ENCODE results near the gene EHBP1L1. TPM values are rescaled to one million over a fixed set of nuclear protein-coding genes. Genes with fewer than 3 reads are reported as not detected.

EHBP1L1 gene
- total RNA-seq, 1 donor from 2014 or later: 4.7 TPM

GRCh38 chr11:65552388-65552951 is 23.4 kb upstream of the EHBP1L1 start:
- DNase-seq (ENCODE audit: low spot score): no peak
- H3K27ac ChIP-seq: no peak overlapping the region
- no peak overlapping the region for H3K9ac ChIP-seq
- Mint-ChIP-seq H3K9me3 (no peaks in the 10 kb centered on the region), H3K4me3 (peak overlapping the region; percentile 59), H3K4me1 (peaks cover 53% of the 10 kb centered on the region), H3K27ac (peak overlapping the region; percentile 35), H3K36me3 (peaks cover 9% of the 10 kb centered on the region), H3K27me3 (ENCODE audit: insufficient read depth, low read depth) (peaks cover 37% of the 10 kb centered on the region)
- no peak overlapping the region for H3K4me2 ChIP-seq
- H3K4me1 ChIP-seq: peaks cover 22% of the 10 kb centered on the region
- H2AFZ ChIP-seq (replicated peaks): no peak overlapping the region
- no peak overlapping the region for H3K4me3 ChIP-seq
- H3F3A ChIP-seq (ENCODE audit: low read depth): peaks cover 36% of the 10 kb centered on the region
- H3K36me3 ChIP-seq: no peaks in the 10 kb centered on the region
- H3K9me3 ChIP-seq (ENCODE audit: low read depth): no peaks in the 10 kb centered on the region
- H4K20me1 ChIP-seq (ENCODE audit: low read depth): peaks cover 28% of the 10 kb centered on the region
- TF ChIP-seq EZH2 (IDR thresholded peaks at IDR 0.05) (no peak), EZH2phosphoT487 (IDR thresholded peaks at IDR 0.05) (no peak), CTCF (IDR thresholded peaks at IDR 0.05) (no peak)
- H3K27me3 ChIP-seq: peaks cover 98% of the 10 kb centered on the region
- H3K79me2 ChIP-seq (ENCODE audit: low read depth): no peaks in the 10 kb centered on the region

GRCh38 chr11:65553301-65554001 is 22.4 kb upstream of the EHBP1L1 start:
- Histone ChIP-seq H3K36me3 (no peaks in the 10 kb centered on the region), H3K4me3 (peak overlapping the region; percentile 40), H2AFZ (replicated peaks) (no peak overlapping the region), H3K27me3 (peaks cover 97% of the 10 kb centered on the region), H3K4me2 (peak overlapping the region; percentile 77), H3K79me2 (ENCODE audit: low read depth) (no peaks in the 10 kb centered on the region), H4K20me1 (ENCODE audit: low read depth) (peaks cover 20% of the 10 kb centered on the region), H3F3A (ENCODE audit: low read depth) (peaks cover 37% of the 10 kb centered on the region), H3K9ac (no peak overlapping the region), H3K4me1 (peaks cover 22% of the 10 kb centered on the region), H3K9me3 (ENCODE audit: low read depth) (no peaks in the 10 kb centered on the region), H3K27ac (no peak overlapping the region)
- Mint-ChIP-seq H3K27ac (no peak overlapping the region), H3K4me1 (peaks cover 48% of the 10 kb centered on the region), H3K27me3 (ENCODE audit: insufficient read depth, low read depth) (peaks cover 31% of the 10 kb centered on the region), H3K9me3 (no peaks in the 10 kb centered on the region), H3K4me3 (no peak overlapping the region), H3K36me3 (peaks cover 6% of the 10 kb centered on the region)
- DNase-seq (ENCODE audit: low spot score): peak; percentile 63
- TF ChIP-seq EZH2phosphoT487 (IDR thresholded peaks at IDR 0.05) (no peak), CTCF (IDR thresholded peaks at IDR 0.05) (no peak), EZH2 (IDR thresholded peaks at IDR 0.05) (no peak)

GRCh38 chr11:65554057-65554818 is 21.6 kb upstream of the EHBP1L1 start:
- no peak for DNase-seq (ENCODE audit: low spot score)
- H3K36me3 ChIP-seq: no peaks in the 10 kb centered on the region
- no peak overlapping the region for H3K9ac ChIP-seq
- peaks cover 96% of the 10 kb centered on the region for H3K27me3 ChIP-seq
- peaks cover 6% of the 10 kb centered on the region for H3K36me3 Mint-ChIP-seq
- H4K20me1 ChIP-seq (ENCODE audit: low read depth): peaks cover 17% of the 10 kb centered on the region
- H3K27me3 Mint-ChIP-seq (ENCODE audit: insufficient read depth, low read depth): peaks cover 27% of the 10 kb centered on the region
- peak overlapping the region; percentile 40 for H3K4me3 ChIP-seq
- TF ChIP-seq EZH2 (IDR thresholded peaks at IDR 0.05): peak; percentile 25
- no peak for TF ChIP-seq CTCF (IDR thresholded peaks at IDR 0.05)
- TF ChIP-seq EZH2phosphoT487 (IDR thresholded peaks at IDR 0.05): no peak
- H3K79me2 ChIP-seq (ENCODE audit: low read depth): no peaks in the 10 kb centered on the region
- peak overlapping the region; percentile 28 for H3K4me3 Mint-ChIP-seq
- H3K27ac ChIP-seq: no peak overlapping the region
- no peaks in the 10 kb centered on the region for H3K9me3 ChIP-seq (ENCODE audit: low read depth)
- H3K4me1 Mint-ChIP-seq: peaks cover 50% of the 10 kb centered on the region
- peaks cover 39% of the 10 kb centered on the region for H3F3A ChIP-seq (ENCODE audit: low read depth)
- peak overlapping the region; percentile 33 for H3K27ac Mint-ChIP-seq
- peaks cover 29% of the 10 kb centered on the region for H3K4me1 ChIP-seq
- H3K4me2 ChIP-seq: peak overlapping the region; percentile 77
- no peak overlapping the region for H2AFZ ChIP-seq (replicated peaks)
- no peaks in the 10 kb centered on the region for H3K9me3 Mint-ChIP-seq

All from neural progenitor cell (in vitro differentiated cells).